ENCODE results near the gene FBXO42. TPM values are rescaled to one million over a fixed set of nuclear protein-coding genes. Genes with fewer than 3 reads are reported as not detected.

FBXO42 gene
- total RNA-seq, 1 experiment from 2014 or later = 11.3 TPM

DNA sequence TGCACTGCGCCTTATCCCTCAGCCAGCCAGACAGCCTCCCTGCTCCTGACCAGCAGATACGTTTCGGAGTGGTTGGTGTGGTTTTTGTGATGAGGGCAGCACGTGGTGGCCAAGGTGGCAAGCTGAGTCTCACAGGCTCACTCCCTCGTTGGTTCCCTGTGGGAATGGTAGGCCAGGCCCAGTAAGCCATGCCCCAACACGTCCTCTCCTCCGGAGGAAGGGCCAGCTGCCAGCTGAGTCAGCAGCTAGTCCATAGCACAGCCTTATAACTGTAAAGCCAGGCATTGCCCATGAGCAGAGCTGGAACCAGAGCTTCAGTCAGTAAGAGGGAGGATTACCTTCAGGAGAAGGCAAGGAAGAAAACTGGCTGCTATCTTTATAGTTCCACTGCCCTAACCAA is 44.3 kb upstream of the FBXO42 start:
- BruUV-seq (replicated peaks) = no TSS peak
- Histone ChIP-seq H3K9me3 (no peaks in the 10 kb centered on the region), H3K4me1 (no peaks in the 10 kb centered on the region), H3K4me3 (ENCODE audit: low read depth, low read length) (no peak overlapping the region), H3K36me3 (ENCODE audit: control insufficient read depth, insufficient read depth, low read length) (peaks cover 1% of the 10 kb centered on the region; the same call in 1 of the 2 replicates), H3K27me3 (replicated peaks; ENCODE audit: control insufficient read depth, insufficient read depth, low read length) (no peaks in the 10 kb centered on the region)
- Mint-ChIP-seq H3K36me3 (ENCODE audit: insufficient read depth, unreplicated experiment) (peaks cover 42% of the 10 kb centered on the region), H3K9me3 (ENCODE audit: unreplicated experiment) (no peaks in the 10 kb centered on the region), H3K27me3 (ENCODE audit: insufficient read depth, unreplicated experiment) (no peaks in the 10 kb centered on the region), H3K4me1 (ENCODE audit: low read depth, unreplicated experiment) (no peaks in the 10 kb centered on the region), H3K4me3 (ENCODE audit: unreplicated experiment) (no peak overlapping the region), H3K27ac (ENCODE audit: unreplicated experiment) (no peak overlapping the region)
- intact Hi-C loops (cut with micrococcal nuclease; ENCODE audit: unreplicated experiment) = no loop called here
- TF ChIP-seq, protein P1, sequence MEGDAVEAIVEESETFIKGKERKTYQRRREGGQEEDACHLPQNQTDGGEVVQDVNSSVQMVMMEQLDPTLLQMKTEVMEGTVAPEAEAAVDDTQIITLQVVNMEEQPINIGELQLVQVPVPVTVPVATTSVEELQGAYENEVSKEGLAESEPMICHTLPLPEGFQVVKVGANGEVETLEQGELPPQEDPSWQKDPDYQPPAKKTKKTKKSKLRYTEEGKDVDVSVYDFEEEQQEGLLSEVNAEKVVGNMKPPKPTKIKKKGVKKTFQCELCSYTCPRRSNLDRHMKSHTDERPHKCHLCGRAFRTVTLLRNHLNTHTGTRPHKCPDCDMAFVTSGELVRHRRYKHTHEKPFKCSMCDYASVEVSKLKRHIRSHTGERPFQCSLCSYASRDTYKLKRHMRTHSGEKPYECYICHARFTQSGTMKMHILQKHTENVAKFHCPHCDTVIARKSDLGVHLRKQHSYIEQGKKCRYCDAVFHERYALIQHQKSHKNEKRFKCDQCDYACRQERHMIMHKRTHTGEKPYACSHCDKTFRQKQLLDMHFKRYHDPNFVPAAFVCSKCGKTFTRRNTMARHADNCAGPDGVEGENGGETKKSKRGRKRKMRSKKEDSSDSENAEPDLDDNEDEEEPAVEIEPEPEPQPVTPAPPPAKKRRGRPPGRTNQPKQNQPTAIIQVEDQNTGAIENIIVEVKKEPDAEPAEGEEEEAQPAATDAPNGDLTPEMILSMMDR (IDR thresholded peaks at IDR 0.05; ENCODE audit: insufficient read depth in 1 of 2, low read depth in 1 of 2, low read length in 1 of 2, severe bottlenecking in 1 of 2, unreplicated experiment in 1 of 2) = no peak
- POLR2A ChIA-PET = no interaction called here
- CTCF ChIA-PET = no interaction called here
- no peak for DNase-seq

- ChIA-PET POLR2A (no interaction called here), CTCF (no interaction called here)
- Mint-ChIP-seq H3K36me3 (ENCODE audit: insufficient read depth, unreplicated experiment) (peaks cover 42% of the 10 kb centered on the region), H3K4me1 (ENCODE audit: low read depth, unreplicated experiment) (peaks cover 7% of the 10 kb centered on the region), H3K9me3 (ENCODE audit: unreplicated experiment) (no peaks in the 10 kb centered on the region), H3K4me3 (ENCODE audit: unreplicated experiment) (no peak overlapping the region), H3K27ac (ENCODE audit: unreplicated experiment) (no peak overlapping the region), H3K27me3 (ENCODE audit: insufficient read depth, unreplicated experiment) (no peaks in the 10 kb centered on the region)
- peaks cover 1% of the 10 kb centered on the region; the same call in 1 of the 2 replicates for H3K36me3 ChIP-seq (ENCODE audit: control insufficient read depth, insufficient read depth, low read length)
- no peaks in the 10 kb centered on the region for H3K4me1 ChIP-seq
- DNase-seq = no peak
- TF ChIP-seq, protein P1 (IDR thresholded peaks at IDR 0.05; ENCODE audit: insufficient read depth in 1 of 2, low read depth in 1 of 2, low read length in 1 of 2, severe bottlenecking in 1 of 2, unreplicated experiment in 1 of 2) = no peak
- H3K27me3 ChIP-seq (replicated peaks; ENCODE audit: control insufficient read depth, insufficient read depth, low read length) = no peaks in the 10 kb centered on the region
- no peaks in the 10 kb centered on the region for H3K9me3 ChIP-seq
- intact Hi-C loops (cut with micrococcal nuclease; ENCODE audit: unreplicated experiment) = no loop called here
- H3K4me3 ChIP-seq (ENCODE audit: low read depth, low read length) = no peak overlapping the region
- BruUV-seq (replicated peaks) = no TSS peak
Measured at GRCh38 chr1:16394977-16395376, 42.7 kb upstream of the FBXO42 start.

DNA sequence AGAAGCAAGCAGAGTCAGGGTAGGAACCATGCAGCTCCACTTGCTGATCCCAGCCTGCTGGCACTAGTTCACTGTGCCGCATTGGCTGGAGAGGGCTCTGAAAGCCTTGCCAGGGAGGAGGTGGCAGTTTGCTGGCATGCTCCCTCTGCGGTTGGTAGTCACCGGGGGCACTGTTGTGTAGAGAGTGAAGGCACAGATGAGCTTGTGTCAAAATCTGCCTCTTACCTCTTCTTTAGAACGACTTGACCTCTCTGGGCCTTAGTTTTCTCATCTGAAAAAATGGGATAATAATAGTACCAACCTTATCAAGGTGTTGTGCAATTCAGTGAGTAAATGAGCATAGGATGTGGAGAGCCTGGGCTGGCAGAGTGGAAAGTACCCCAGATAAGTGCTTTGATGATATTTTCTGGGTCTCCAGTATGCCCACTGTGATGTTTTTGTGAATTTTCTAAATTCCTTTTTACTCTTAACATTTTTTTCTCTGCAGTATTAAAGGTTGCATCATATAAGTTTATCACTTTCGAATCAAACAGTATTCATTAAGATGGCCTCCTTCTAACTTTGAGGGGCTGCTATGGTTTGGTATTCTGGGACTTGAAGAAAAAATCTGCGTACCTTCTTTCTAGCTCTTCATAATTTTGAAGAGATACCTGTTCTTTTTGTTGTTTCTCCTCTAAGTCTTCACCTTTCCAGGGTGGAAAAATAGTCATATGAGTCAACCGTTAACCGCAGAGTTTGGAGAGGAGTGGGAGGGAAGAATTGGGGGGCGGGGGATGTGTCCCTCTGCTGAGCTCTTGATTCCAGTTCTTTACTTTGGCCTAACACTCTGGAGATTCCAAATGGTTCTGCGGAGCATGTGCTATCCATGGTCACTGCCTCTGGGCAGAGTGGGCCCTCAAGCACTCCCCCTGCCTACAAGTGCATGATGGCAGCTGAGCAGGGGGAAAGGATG is 41.6 kb upstream of the FBXO42 start:
- intact Hi-C loops (cut with micrococcal nuclease; ENCODE audit: unreplicated experiment) = no loop called here
- no peaks in the 10 kb centered on the region for H3K4me1 ChIP-seq
- no peak overlapping the region for H3K27ac Mint-ChIP-seq (ENCODE audit: unreplicated experiment)
- H3K27me3 Mint-ChIP-seq (ENCODE audit: insufficient read depth, unreplicated experiment) = no peaks in the 10 kb centered on the region
- no peak overlapping the region for H3K4me3 Mint-ChIP-seq (ENCODE audit: unreplicated experiment)
- peaks cover 7% of the 10 kb centered on the region for H3K4me1 Mint-ChIP-seq (ENCODE audit: low read depth, unreplicated experiment)
- TF ChIP-seq, protein P1 (IDR thresholded peaks at IDR 0.05; ENCODE audit: insufficient read depth in 1 of 2, low read depth in 1 of 2, low read length in 1 of 2, severe bottlenecking in 1 of 2, unreplicated experiment in 1 of 2) = no peak
- POLR2A ChIA-PET = no interaction called here
- CTCF ChIA-PET = no interaction called here
- no peak overlapping the region for H3K4me3 ChIP-seq (ENCODE audit: low read depth, low read length)
- no peaks in the 10 kb centered on the region for H3K9me3 ChIP-seq
- no peak for DNase-seq
- no TSS peak for BruUV-seq (replicated peaks)
- peaks cover 1% of the 10 kb centered on the region; the same call in 1 of the 2 replicates for H3K36me3 ChIP-seq (ENCODE audit: control insufficient read depth, insufficient read depth, low read length)
- no peaks in the 10 kb centered on the region for H3K27me3 ChIP-seq (replicated peaks; ENCODE audit: control insufficient read depth, insufficient read depth, low read length)
- H3K36me3 Mint-ChIP-seq (ENCODE audit: insufficient read depth, unreplicated experiment) = peaks cover 32% of the 10 kb centered on the region
- H3K9me3 Mint-ChIP-seq (ENCODE audit: unreplicated experiment) = no peaks in the 10 kb centered on the region

All from Caco-2 (cell line).